Myocyte (in vitro differentiated cells): ENCODE results near the gene TMEM147. TPM values are rescaled to one million over a fixed set of nuclear protein-coding genes. Genes with fewer than 3 reads are reported as not detected.

Experiments
- DNase-seq: peaks from one replicate; pipeline ENCODE4 v3.0.0-alpha.2; 2012; ENCODE audit warnings: low read depth
- polyA plus RNA-seq: library from polyadenylated mRNA; unstranded; fragments of >200 nt; gene quantifications from one replicate; pipeline ENCODE4 v1.2.1, GENCODE V29; 2012; ENCODE audit warnings: missing spikeins
- total RNA-seq: library from RNA; depleted of rRNA; stranded (reverse); fragments of >200 nt; gene quantifications from 2 replicates; pipeline ENCODE4 v1.2.3, GENCODE V29; 2014

TMEM147 gene, protein sequence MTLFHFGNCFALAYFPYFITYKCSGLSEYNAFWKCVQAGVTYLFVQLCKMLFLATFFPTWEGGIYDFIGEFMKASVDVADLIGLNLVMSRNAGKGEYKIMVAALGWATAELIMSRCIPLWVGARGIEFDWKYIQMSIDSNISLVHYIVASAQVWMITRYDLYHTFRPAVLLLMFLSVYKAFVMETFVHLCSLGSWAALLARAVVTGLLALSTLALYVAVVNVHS
- total RNA-seq: 124 and 137 TPM in 2 replicates
- 200 TPM for polyA plus RNA-seq

DNA sequence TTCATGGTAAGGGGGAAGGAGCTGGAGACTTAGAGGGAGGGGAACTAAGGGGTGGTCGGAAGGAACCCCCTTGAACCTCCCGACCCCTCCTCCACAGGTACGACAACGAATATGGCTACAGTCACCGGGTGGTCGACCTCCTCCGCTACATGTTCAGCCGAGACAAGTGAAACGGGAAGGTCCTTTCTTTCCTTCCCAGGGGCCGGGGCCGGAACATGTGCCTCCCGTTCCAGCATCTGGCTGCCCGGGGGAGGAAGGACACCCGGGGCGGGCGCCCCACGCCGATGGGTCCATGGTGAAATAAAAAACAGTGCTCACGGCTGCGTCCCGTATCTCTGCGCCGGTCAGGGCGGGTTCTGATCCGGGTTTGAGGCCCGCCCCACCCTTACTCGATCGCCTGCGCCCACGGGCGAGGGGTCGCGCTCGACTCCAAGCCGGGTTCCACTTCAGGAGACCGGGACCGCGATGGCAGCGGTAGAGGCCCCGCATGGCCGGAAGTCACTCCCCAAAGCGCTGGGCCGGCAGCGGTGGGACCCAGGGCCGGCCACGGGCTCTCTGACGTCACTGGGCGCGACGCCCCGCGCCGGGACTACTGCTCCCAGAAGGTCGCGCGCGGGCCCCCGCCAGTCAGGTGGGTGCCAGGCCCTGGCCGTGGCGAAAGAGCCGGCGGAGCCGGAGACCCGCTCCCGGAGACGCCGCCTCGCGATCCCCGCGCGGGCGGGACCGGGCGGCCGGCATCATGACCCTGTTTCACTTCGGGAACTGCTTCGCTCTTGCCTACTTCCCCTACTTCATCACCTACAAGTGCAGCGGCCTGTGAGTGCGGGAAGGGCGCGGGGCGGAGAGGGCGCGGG lies at the start of gene TMEM147:
TSS of gene TMEM147 (plus strand) at position 626 of the 854 bp plus-strand sequence. CDS start at position 740, 114 bp downstream.
- DNase-seq: peak; percentile 91

DNA sequence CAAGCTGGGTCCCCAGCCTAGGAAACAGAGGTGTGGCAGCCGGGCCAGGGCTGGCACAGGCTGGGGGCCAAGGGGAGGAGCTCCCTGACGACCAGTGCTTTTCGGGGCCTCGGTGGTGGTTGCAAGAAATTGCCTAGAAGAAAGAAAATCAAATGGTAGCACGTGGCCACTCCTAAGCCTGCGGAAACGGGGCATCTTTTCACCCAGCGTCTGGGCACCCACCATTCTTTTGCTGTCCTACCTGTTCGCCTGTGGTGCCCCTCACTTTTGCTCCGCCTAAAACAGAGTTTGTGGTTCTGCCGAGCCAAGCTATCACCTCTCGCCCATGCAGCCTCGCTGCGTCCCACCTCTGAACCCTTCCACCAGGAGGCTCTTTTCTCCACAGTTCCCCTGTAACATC lies 48.0 kb upstream of the TMEM147 start:
- DNase-seq: no peak

DNA sequence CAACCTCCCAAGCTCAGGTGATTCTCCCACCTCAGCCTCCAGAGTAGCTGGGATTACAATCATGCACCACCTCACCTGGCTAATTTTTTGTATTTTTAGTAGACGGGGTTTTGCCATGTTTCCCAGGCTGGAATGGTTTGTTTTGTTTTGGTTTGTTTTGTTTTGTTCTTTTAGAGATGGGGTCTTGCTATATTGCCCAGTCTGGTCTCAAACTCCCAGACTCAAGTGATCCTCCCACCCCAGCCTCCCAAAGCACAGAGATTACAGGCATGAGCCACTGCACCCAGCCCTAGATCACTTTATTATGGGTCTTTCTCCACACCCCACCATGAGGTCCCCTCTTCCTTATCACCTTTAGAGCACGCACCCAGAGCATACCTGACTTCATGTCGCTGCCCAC lies 47.2 kb upstream of the TMEM147 start:
- DNase-seq: no peak

DNA sequence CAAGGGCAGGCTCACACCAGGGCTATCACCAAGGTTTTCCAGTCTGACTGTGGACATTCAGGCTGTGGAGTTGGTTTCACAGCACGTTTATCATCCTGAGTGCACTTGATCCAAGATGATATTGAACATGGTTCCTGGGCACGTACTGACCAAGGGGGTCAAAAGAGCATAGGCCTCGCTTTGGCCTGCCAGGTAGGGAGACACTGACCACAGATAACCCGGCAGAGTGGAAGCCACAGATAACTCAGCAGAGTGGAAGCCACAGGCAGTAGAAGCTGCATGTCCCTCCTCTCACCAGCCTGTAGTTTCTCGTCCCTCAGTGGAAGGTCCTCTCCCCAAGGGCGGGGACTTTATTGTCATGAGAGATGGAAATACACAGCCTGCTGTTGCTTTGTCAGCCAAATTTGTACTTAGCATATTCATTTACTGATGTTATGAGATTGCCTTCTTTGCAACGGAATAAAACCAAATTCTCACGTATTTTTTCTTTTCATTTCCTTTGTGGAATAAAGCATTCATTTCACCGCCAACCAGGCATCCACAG lies 46.4 kb upstream of the TMEM147 start:
- DNase-seq: no peak

DNA sequence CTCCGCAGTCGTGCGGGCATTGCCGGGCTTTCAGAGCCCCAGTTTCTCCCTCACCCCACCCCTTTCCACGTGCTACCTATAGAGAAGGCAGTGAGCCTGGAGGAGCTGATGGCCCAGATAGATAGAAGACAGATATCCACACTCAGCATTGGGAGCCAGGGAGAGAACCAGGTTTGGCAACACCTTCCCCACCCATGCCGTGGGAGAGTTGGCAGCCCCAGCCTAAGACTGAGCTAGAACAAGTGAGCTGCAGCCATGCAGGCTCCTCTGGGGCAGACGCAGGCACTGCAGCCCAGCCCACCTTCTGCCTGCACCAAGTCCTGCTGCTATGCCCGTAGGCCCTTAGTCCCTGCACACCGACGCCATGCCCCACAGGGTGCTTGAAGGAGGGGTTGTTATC lies 44.8 kb upstream of the TMEM147 start:
- no peak for DNase-seq

DNA sequence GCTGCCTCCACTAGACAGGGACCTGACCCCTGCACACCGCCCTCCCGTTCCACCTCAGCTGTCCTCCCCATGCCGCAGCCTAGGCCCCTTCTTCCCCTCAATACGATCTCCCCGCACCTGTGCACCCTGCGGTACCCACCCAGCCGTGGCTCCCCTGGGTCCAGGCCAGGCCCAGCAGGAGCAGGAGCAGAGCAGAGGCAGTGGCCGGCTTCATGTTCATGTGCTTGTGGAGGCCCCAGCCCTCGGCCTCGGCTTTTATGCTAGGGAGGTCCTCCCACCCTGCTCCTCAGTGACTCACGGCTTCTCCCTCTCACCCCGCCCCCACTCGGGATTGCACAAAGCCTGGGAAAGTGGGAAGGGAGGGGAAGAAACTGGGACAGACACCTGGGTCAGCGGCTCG lies 43.7 kb upstream of the TMEM147 start:
- no peak for DNase-seq

DNA sequence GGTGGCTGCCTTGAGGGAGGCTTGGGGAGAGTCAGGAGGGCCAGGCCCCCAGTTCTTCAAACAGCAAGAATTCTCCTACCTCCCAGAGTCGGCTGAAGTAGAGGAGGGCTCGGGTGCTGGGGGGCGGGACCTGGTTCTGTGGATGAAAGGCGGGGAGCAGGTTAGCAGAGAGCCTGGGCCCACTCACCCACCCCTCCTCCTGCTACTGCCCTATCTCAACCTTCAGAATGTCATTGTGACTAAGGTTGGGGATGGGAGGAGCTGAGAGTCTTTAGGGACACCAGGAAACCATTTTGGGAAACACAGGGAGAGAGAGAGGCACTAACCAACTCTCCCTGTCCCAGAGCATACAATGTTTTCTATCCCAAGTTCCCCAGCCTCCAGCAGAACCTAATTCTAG lies 42.7 kb upstream of the TMEM147 start:
- DNase-seq: no peak

DNA sequence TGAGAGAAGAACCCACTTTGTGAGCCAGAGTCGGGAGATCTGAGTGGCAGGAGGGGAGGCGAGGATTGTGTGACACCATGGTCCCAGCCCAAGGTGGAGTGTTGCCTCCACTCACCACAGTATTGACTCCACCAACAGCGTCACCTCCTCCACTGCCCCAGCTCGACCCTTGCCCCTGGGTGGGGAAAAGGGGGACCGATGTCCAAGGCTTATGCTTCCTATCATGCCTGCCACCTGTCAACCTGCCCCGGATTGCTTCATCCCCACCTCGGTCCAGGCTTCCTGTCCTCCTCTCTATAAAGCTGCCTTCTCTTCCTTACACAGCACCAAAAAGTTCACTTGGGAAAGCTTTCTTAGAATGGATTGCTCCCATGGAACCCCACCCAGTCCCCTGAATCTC lies 39.4 kb upstream of the TMEM147 start:
- DNase-seq: no peak

DNA sequence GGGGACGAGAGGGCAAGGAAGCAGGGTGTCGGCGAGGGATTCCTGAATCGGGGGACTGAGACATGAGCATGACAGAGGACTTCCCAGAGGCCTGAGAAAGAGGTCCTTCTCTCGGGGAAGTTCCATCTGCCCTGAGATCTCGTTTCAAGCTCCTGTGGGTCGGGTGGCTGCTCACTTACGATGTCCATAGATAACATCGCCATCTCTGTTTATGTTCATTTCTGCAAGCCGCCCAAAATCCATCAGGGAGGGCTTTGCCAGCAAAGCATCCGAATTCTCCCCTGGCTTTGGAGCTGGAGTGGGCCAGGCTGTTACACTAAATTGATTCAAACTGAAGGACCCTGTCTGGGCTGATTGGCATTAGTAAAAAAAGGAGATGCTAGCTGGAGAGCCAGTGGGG lies 37.9 kb upstream of the TMEM147 start:
- no peak for DNase-seq

DNA sequence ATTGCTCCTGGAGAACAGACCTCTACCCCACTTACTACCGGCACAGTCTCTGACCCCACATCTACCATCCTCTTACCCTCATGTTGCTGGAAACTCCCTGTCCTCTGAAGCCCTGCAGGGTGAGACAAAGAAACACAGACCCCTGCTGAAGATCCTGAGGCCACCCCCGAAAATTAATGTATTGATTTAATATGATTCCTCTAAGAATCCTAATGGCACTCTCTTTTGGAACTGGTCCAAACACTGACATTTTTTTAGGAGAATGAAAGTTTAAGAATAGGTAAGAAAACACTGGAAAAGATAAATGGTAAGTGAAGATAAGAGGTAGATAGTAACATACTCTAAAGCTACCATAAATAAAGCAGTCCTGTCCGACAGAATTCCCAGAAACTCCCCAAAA lies 37.3 kb upstream of the TMEM147 start:
- no peak for DNase-seq

DNA sequence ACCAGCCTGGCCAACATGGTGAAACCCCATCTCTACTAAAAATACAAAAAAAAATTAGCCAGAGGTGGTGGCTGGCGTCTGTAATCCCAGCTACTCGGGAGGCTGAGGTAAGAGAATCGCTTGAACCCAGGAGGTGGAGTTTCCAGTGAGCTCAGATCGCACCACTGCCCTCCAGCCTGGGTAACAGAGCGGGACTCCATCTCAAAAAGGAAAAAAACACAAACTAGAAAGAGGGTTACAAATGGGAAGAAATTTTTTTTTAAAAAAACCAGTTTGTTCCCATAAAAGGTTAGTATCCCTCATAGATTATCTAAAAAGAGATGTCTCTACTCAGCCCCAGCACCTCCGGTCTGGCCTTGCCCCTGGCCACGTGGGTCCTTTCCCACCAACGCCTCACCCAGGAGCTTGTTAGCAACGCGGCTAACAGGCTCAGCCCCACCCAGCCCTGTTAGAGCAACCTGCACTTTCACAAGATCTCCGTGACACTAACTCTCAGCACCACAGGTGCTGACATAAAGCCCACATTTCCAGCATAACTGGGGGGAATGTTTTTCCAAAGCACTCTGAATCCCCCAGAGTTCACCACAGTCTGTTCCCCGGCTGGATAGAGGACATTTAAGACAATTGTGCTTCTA lies 36.3 kb upstream of the TMEM147 start:
- no peak for DNase-seq

DNA sequence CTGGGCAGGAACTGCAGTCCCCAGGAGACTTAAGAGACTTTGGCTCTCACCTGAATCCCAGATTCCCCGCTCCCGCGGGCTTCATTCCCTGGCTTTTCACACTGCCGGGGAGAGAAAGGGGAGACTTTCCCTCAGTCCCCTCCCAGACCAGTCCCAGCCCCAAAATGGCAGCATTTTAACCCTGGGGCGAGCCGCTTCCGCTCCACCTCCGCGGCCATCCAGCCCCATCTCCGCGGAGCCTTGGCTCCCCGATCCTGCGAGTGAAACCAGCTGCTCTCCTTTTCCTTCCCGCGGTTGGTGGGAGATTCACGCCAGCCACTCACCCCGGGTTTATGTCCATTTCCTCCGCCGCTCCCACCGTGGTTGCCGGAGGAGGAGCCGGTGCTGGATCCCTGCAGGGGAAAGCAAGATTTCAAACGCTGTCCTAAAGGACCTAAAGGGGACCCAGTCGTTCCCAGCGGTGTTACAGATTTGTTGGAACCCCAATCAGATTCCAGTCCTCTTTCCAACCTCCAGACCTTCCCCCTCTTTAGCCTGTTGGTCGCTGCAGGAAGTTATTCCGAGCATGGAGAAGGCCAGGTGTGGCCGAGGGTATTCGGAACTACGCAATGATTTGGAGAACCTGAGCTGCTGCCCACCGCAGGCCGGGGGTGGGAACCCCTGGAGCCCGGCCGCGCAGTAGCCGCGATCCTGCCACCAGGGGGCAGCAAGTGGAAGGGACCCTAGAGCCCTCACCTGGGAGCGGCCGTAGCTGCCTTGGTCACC lies 35.4 kb upstream of the TMEM147 start:
- DNase-seq: peak; percentile 54

DNA sequence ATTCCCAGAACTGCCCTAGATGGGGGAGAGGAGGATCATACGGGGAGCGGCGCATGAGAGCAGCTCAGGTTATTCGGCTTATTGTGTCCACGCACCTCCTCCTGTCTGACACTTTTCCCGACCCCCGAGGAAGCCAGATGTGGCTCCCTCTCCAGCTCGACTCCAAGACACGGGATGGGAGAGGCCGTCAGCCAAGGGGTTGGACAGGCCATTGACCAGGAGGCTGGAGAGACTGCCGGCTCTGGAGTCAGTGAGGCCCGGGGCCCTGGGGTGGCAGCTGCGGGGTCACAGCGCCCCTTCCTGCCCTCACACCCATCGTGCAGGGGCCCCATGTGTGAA lies 34.8 kb upstream of the TMEM147 start:
- no peak for DNase-seq

DNA sequence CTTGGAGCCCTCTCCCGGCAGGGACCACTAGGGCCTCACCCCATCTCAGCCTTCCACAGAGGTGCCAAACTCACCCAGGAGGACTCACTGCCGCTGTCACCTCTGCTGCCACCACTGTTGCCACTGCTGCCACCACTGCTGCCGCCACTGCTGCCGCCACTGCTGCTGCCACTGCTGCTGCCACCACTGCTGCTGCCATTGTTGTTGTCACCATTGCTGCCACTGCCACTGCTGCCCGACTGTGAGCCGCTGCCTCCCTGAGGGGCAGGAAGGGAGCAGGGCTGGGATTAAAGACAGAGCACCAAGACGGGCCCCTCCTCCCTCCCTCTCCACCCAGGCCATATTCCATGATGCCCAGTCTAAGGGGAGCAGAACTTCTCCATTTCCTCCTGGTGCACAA lies 34.1 kb upstream of the TMEM147 start:
- no peak for DNase-seq

DNA sequence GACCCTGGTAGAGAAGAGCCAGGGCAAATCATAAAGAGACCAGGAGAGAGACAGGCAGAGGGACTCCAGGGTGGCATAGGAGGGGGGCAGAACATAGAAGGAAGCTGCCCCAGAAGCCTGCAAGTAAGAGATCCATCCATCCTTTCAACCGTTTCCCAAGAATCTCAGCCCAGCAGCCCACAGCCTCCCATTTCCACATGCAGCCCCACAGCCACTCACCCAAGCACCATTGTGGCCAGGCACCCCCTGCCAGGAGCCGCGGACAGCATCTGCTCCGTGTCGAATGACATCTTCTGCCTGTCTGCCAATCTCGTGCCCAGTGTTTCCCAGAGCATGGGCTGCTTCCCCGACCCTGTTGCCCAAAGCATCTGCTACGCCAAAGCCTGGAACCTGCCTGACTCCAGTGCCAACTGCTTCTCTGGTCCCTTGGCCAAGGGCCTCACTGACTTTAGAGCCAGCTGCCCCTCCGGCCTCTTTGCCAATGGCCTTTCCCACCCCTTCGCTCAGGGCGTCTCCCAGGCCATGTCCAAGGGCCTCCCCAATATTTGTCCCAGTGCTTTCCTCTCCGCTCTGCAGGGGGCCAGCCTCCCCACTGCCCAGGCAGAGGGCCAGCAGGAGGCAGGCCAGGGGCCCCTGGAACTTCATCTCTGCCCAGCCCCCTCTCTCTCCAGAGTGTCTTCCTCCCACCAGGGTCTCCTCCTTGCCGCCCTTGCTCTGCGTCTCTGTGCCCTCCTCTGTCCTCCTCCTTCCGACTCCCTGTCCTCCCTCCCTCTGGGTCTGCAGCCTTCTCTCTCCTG lies 32.4 kb upstream of the TMEM147 start:
- peak; percentile 87 for DNase-seq

DNA sequence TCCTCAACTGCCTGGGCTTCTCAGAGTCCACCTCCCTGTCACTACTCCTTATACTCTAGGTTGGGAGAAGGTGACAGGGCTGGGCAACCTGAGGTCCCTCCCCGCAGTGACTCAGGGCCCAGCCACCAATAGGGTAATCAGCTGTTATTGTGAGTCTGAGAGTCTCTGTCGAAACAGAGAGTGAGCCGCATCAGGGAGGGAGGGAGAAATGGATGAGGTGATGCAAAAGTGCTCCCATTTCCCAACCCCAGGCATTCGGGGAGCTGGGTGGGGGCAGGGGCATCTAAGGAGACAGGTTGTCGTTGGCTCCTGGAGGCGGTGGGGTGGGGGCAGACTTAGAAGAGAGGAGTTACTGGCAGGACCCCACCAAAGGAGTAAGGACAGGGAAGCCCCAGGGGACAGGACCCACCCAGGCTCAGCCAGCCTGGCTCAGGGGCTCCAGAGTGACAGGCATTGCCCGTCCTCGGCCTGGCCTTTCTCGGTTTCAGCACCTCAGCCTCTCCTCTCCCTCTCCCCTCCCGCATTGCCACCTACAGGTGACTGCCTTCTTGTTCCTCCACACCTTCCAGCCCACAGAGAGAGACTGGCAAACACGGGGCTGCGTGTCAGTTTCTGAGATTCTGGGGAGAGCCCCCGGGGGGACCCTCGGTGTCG lies 31.7 kb upstream of the TMEM147 start, which contains the start of gene DMKN:
TSS of gene DMKN (minus strand) at position 22 of the 654 bp plus-strand sequence. CDS start 174 bp downstream, outside the sequence.
- peak; percentile 35 for DNase-seq

DNA sequence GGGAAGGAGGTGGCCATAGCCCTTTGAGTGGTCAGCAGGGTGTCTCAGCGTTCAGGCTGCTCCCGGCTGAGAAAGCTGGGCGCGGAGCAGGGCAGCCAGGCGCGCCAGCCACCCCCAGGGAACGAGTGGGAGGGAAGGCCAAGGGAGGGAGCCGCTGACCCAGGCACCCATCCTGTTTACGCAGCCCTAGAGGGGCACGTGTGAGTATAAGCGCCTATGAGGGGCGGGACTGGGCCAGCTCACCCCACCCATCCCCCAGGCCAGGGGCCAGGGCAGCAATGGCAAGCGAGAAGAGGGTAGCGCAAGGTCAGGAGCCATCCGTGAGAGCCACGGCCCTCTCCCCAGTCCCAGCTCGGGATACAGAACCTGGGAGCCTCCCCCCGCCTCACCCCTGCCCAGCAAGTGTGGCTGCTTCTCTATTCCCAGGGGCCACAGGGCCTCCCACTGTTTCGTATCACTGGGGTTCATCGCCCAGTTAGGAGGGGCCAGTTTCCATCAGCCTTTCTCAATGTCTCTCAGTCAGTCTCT lies 31.1 kb upstream of the TMEM147 start:
- DNase-seq: no peak

DNA sequence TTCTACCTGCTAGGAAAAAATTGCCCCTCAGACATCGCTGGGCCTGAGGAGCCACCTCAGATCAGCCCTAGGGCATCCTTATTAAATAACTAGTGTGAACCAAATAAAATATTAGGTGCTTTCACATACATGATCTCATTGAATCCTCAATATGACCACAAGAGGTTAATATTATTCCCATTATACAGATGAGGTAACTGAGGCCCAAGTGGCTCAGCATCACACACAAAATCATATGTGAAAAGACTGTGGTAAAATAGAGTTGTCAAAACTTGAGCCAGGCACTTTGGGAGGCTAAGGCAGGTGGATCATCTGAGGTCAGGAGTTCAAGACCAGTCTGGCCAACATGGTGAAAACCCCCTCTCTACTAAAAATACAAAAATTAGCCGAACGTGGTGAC lies 29.1 kb upstream of the TMEM147 start:
- DNase-seq: no peak

DNA sequence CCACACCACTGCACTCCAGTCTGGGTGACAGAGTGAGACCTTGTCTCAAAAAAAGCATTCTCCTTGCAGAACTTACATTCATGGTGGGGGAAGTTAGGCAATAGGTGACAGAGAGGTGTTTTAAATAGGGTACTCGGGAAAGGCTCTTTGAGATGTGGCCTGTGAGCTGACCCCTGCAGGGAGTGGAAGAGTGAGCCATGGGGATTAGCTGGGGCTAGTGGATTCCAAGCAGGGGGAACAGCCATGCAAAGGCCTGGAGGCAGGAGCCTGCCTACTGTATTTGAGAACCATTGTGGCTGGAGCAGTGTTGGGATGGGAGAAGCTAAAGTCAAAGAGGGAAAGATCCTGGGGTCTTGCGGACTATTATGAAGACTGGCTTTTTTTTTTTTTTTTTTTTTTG lies 28.1 kb upstream of the TMEM147 start:
- DNase-seq: no peak

DNA sequence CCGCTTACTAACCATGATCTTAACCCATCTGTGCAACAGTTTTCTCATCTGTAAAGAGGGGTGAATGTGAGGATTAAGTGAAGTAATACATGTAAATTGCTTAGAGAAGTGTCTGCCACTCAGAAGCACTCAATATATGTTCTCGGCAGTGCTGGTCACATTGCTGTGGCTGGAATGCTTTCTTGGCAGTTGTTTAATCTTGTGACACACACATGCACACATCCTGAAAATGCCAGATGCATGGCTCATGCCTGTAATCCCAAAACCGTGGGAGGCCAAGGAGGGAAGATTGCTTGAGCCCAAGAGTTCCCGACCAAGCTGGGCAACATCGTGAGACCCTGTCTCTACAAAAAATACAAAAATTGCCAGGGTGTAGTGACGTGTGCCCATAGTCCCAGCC lies 27.1 kb upstream of the TMEM147 start:
- DNase-seq: peak; percentile 80
